Urinary bladder (tissue), 4 donors: ENCODE measurements around the gene SLBP. TPM values are rescaled to one million over a fixed set of nuclear protein-coding genes. Genes with fewer than 3 reads are reported as not detected.
A peak's percentile ranks its signal among the peaks of the same experiment; 100 is the strongest.
"Not testable (repeated sequence)": the region's sequence is repeated elsewhere in the genome, so short reads cannot be mapped to it uniquely, and the experiment has no call there.

Experiments used
- DNase-seq: peaks from one replicate; pipeline ENCODE4 v3.0.0-alpha.2; 2015; ENCODE audit errors: extremely low spot score
- H3K27ac ChIP-seq: one replicate; pipeline ENCODE4 v1.5.1; 2013; ENCODE audit warnings: low read depth, mild to moderate bottlenecking, moderate library complexity
- H3K36me3 ChIP-seq: one replicate; pipeline ENCODE4 v1.6.1; 2013; ENCODE audit warnings: mild to moderate bottlenecking, moderate library complexity; ENCODE audit not compliant: insufficient read depth
- H3K4me1 ChIP-seq: one replicate; pipeline ENCODE4 v1.6.1; 2013; ENCODE audit warnings: mild to moderate bottlenecking, moderate library complexity; ENCODE audit not compliant: insufficient read depth
- H3K4me3 ChIP-seq: one replicate; pipeline ENCODE4 v1.5.1; 2013; ENCODE audit warnings: low read depth, low read length
- whole genome bisulfite sequencing: extraction: QIAGEN DNeasy Blood & Tissue Kit; methylation state at CpG from one replicate; pipeline ENCODE4 v1.1.7; 2013; 5-methylcytosine and 5-hydroxymethylcytosine counted together
- polyA plus RNA-seq: library from polyadenylated mRNA; stranded (reverse); fragments of 200-250 nt; gene quantifications from one replicate; pipeline ENCODE4 v1.2.3, GENCODE V29; 2013
- total RNA-seq: library from RNA; depleted of rRNA; stranded (reverse); fragments of >200 nt; gene quantifications from one replicate; pipeline ENCODE4 v1.2.3, GENCODE V29; 2014
- donor health status: healthy with polysubstance abuse.
- donor health status: healthy.

SLBP gene
- total and polyA plus RNA-seq, 2 donors = 32.3 to 41.0 TPM

- no peaks in the 10 kb centered on the region for H3K36me3 ChIP-seq
- peaks cover 5% of the 10 kb centered on the region for H3K4me1 ChIP-seq
- WGBS = 81% methylated on average over 15 of the region's 15 CpGs
- H3K4me3 ChIP-seq = no peak overlapping the region
- no peak overlapping the region for H3K27ac ChIP-seq
- no peak for DNase-seq
Observed at GRCh38 chr4:1716065-1716945, 4.2 kb upstream of the SLBP start.

GRCh38 chr4:1715002-1715758 lies 3.1 kb upstream of the SLBP start:
- Histone ChIP-seq H3K36me3 (no peaks in the 10 kb centered on the region), H3K27ac (peak overlapping the region; percentile 14), H3K4me1 (peaks cover 5% of the 10 kb centered on the region), H3K4me3 (no peak overlapping the region)
- 71% methylated on average over 16 of the region's 16 CpGs for WGBS
- DNase-seq = no peak

- Histone ChIP-seq H3K36me3 (no peaks in the 10 kb centered on the region), H3K4me1 (no peaks in the 10 kb centered on the region), H3K27ac (no peak overlapping the region), H3K4me3 (no peak overlapping the region)
- 67% methylated on average over 9 of the region's 9 CpGs for WGBS
- no peak for DNase-seq
Observed at GRCh38 chr4:1714303-1715001, 2.3 kb upstream of the SLBP start.

DNA sequence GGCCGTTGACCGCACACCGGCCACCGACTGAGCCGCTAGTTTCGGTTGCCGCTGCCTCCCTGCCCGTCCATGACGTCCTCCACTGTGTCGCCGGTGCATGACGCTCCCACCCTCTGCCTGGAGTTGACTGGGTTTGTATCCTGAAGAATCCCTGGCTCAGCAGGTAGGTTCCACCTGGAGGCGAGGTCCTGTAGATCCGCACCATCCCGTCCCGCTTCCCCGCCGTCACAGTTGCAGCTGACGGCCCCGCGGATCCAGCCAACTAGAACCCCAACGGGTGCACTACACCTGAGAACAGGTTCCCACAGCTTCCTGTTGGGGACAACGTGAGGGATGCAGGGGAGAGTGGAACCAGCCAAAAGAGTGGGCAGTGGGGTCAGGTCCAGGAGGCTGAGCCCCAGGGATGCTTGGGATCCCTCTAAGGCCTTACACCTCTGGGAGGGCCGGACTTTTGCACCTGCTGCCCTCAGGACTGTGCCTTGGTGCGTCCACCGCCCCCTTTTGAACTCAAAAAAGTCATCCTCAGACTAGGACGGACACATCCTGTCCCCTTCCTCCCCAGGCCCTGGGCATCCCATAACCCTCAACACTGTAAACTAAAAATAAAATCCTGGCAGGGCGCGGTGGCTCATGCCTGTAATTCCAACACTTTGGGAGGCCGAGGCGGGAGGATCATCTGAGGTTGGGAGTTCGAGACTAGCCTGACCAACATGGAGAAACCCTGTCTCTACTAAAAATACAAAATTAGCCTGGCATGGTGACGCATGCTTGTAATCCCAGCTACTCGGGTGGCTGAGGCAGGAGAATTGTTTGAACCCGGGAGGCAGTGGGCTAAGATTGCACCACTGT lies 1.1 kb upstream of the SLBP start:
- no peaks in the 10 kb centered on the region for H3K4me1 ChIP-seq
- WGBS = 24% methylated on average over 35 of the region's 35 CpGs

GRCh38 chr4:1711571-1712215 lies 426 bp downstream of the SLBP start:
- H3K36me3 ChIP-seq = no peaks in the 10 kb centered on the region
- H3K4me1 ChIP-seq = no peaks in the 10 kb centered on the region
- no peak for DNase-seq
- H3K27ac ChIP-seq = peak overlapping the region; percentile 95
- H3K4me3 ChIP-seq = peak overlapping the region; percentile 94
- WGBS = under 1% methylated on average over 85 of the region's 85 CpGs

More for the DNA sequence above, 1.1 kb upstream of the SLBP start:
- Histone ChIP-seq H3K4me3 (peak overlapping the region; percentile 94), H3K36me3 (no peaks in the 10 kb centered on the region), H3K27ac (peak overlapping the region; percentile 83)
- no peak for DNase-seq

GRCh38 chr4:1711055-1711570 lies 1.0 kb downstream of the SLBP start:
- Histone ChIP-seq H3K27ac (peak overlapping the region; percentile 95), H3K36me3 (no peaks in the 10 kb centered on the region), H3K4me1 (no peaks in the 10 kb centered on the region), H3K4me3 (peak overlapping the region; percentile 94)
- 14% methylated on average over 22 of the region's 22 CpGs for WGBS
- DNase-seq = no peak

- DNase-seq = no peak
- WGBS = 61% methylated on average over 1 of the region's 1 CpG
- Histone ChIP-seq H3K4me3 (no peak overlapping the region), H3K36me3 (no peaks in the 10 kb centered on the region), H3K4me1 (no peaks in the 10 kb centered on the region), H3K27ac (no peak overlapping the region)
Observed at GRCh38 chr4:1708581-1708980, 3.5 kb downstream of the SLBP start.

- DNase-seq = no peak
- Histone ChIP-seq H3K36me3 (no peaks in the 10 kb centered on the region), H3K27ac (no peak overlapping the region), H3K4me3 (no peak overlapping the region), H3K4me1 (no peaks in the 10 kb centered on the region)
- WGBS = 92% methylated on average over 6 of the region's 6 CpGs
Observed at GRCh38 chr4:1706358-1706757, 5.8 kb downstream of the SLBP start.

- no peak overlapping the region for H3K4me3 ChIP-seq
- 97% methylated on average over 6 of the region's 6 CpGs for WGBS
- no peaks in the 10 kb centered on the region for H3K4me1 ChIP-seq
- DNase-seq = no peak
- no peaks in the 10 kb centered on the region for H3K36me3 ChIP-seq
- H3K27ac ChIP-seq = no peak overlapping the region
Observed at GRCh38 chr4:1705732-1706131, 6.4 kb downstream of the SLBP start.

DNA sequence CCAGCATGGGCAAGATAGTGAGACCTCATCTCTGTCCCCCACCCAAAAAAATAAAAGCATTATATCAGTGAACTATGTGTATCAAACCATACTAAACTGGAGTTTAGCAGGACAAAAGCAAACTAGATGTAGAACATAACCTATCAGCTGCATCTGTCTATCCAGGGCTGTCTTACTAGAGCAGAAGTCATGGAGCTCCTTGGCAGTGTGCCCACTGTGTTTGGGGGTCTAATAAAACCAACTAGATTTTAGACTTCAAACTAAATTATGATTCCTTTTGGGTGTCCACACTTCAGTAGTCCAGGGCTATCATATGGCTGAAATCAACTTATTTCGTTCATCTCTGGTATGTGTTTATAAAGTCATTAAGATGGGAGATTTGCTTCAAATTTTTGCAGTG lies 8.3 kb downstream of the SLBP start:
- DNase-seq = no peak
- Histone ChIP-seq H3K4me1 (no peaks in the 10 kb centered on the region), H3K4me3 (no peak overlapping the region), H3K36me3 (peaks cover 2% of the 10 kb centered on the region), H3K27ac (no peak overlapping the region)
- 55% methylated on average over 1 of the region's 1 CpG for WGBS

GRCh38 chr4:1701671-1702070 lies 10.4 kb downstream of the SLBP start:
- WGBS = 91% methylated on average over 8 of the region's 8 CpGs
- H3K4me1 ChIP-seq, H3K36me3 ChIP-seq, DNase-seq, H3K4me3 ChIP-seq, H3K27ac ChIP-seq: not testable (repeated sequence)

DNA sequence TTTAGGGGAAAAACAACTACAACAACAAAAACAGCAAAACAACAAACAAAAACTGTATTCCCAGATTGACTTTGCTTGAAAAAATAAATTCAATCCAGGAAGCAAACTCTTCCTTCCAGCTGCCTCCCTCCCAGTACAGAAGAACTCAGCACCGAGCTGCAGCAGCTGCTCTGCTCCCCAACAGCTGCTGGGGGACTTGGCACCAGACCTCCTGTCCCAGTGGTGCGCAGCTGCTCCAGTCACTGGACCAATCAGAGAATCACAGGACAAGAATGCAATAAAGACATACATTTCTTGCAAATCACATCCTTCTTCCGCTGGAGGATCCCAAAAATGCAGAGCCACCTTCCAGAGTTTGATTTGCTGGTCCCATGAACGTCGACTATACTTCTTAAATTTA lies 16.2 kb downstream of the SLBP start:
- DNase-seq = no peak
- Histone ChIP-seq H3K36me3 (peaks cover 4% of the 10 kb centered on the region), H3K4me3 (no peak overlapping the region), H3K27ac (no peak overlapping the region), H3K4me1 (no peaks in the 10 kb centered on the region)
- WGBS = 59% methylated on average over 5 of the region's 5 CpGs
